Esophagus squamous epithelium (tissue), 5 donors: ENCODE measurements around the gene PKM. TPM values are rescaled to one million over a fixed set of nuclear protein-coding genes. Genes with fewer than 3 reads are reported as not detected.
A peak's percentile ranks its signal among the peaks of the same experiment; 100 is the strongest.
"Not testable (repeated sequence)": the region's sequence is repeated elsewhere in the genome, so short reads cannot be mapped to it uniquely, and the experiment has no call there.

Experiments
- DNase-seq: peaks from one replicate; lab custom pipeline; 2025; lab: John Stamatoyannopoulos, UW
- H3K27ac ChIP-seq, 4 donors: fragments of 200-600 bp; sonication (generic); one replicate each; pipeline ENCODE4 v1.5.1; 2016 to 2019; ENCODE audit warnings: mild to moderate bottlenecking in 1 of 4
- H3K27me3 ChIP-seq, 4 donors: fragments of 200-600 bp; sonication (generic); 1 replicate in 3 of 4; 2 replicates in 1 of 4; pipeline versions ENCODE4 v1.5.1 to v1.6.0; 2017 to 2021; ENCODE audit warnings: antibody characterized with exemption in 1 of 4
- H3K36me3 ChIP-seq, 3 donors: fragments of 200-600 bp; sonication (generic); one replicate each; pipeline ENCODE4 v1.5.1; 2016 to 2019
- H3K4me1 ChIP-seq, 3 donors: fragments of 200-600 bp; sonication (generic); one replicate each; pipeline ENCODE4 v1.5.1; 2017 to 2019
- H3K4me3 ChIP-seq, 4 donors: fragments of 200-600 bp; sonication (generic); 1 replicate in 3 of 4; 2 replicates in 1 of 4; pipeline ENCODE4 v1.5.1; 2016 to 2019; ENCODE audit warnings: mild to moderate bottlenecking in 2 of 4, moderate library complexity in 1 of 4
- H3K9me3 ChIP-seq, 3 donors: fragments of 200-600 bp; sonication (generic); one replicate each; pipeline ENCODE4 v1.5.1; 2016 to 2019
- POLR2A ChIP-seq, 4 donors: fragments of 450-650 bp; IDR thresholded peaks; one replicate each; pipeline ENCODE4 v1.6.1; 2017; ENCODE audit warnings: antibody characterized with exemption in 4 of 4, mild to moderate bottlenecking in 4 of 4, moderate library complexity in 3 of 4
- WGBS, 2 donors: methylation state at CpG; one replicate each; pipeline ENCODE4 v1.1.5; 2018; 5-methylcytosine and 5-hydroxymethylcytosine counted together
- intact Hi-C: fragments of 100-400 bp; cut with DNase I; formaldehyde crosslinking; loops from one replicate; pipeline ENCODE4 v1.15.0; 2022
- total RNA-seq, 4 donors: library from RNA; depleted of rRNA; stranded (reverse); fragments of >200 nt; gene quantifications; one replicate each; pipeline ENCODE4 v1.1.0, GENCODE V29; 2016
- TF ChIP-seq, protein P1 (sequence below), 6 experiments: fragments of 450-650 bp in 4 of 6; fragments of 200-600 bp in 2 of 6; sonication (generic) in 2 of 6; IDR thresholded peaks; one replicate each; pipeline ENCODE4 v1.5.1; 2016 to 2019; ENCODE audit warnings: antibody characterized with exemption in 6 of 6, mild to moderate bottlenecking in 4 of 6, moderate library complexity in 4 of 6
- donor health status: DM: yes; HTN: yes; CAD: no.

PKM gene
- total RNA-seq: 1,000 to 10,000 TPM in 2 of 4 donors, 100 to 1,000 TPM in 2; 504 to 1,134 (median 964) TPM

DNA sequence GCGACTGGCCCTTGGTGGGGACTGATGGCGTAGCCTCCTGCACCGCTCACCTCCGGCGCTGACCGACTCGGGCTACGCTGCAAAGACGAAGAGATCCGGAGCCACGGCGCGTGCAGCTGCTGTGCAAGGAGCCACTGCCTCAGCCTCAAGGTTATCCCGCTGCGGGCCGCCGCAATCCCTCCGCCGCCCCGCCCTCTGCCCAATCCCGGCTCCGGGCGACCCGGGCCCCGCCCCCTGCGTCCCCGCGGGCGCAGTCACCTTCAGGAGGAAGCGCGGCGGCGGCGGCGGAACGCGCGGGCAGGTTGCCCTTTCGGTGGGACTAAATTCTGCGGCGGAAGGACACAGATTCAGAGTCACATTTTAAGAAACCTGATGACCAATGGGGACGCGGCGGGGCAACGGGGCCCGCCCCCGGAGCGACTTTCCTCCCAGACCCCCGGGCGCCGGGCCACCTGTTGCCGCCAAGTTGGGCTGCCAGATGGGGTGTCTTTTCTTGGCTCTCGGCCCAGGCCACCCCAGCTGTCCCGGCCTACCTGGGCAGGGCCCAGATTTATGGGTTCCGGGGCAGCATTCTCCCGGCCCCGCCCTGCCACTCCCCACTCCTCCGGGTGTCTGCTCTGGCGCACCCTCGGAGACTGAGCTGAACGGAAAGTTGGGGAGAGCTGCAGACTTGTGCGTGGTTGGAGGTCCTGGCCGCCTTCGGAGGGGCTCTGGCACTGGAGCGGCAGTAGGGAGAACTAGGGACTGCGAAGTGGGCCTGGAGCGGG, at the start of gene PKM:
TSS of gene PKM (minus strand) at position 125 of the 767 bp plus-strand sequence. CDS start 12,093 bp downstream, outside the sequence.
- Histone ChIP-seq H3K27ac (peak within 1 kb of the TSS; percentile 94 to 99 (median 96)), H3K27me3 (no peaks in the 10 kb centered on the region), H3K9me3 (no peaks in the 10 kb centered on the region), H3K36me3 (no peaks in the 10 kb centered on the region), H3K4me3 (peak within 1 kb of the TSS; percentile 68 to 95 (median 78)), H3K4me1 (peaks cover 33 to 53% (median 36%) of the 10 kb centered on the region in 3 donors)
- WGBS, 2 donors: 0% methylated on average over 1 to 2 of the region's 67 CpGs
- DNase-seq: peak; percentile 84
- peak in 3 of 4 donors; percentile 33 to 98 (median 98) for TF ChIP-seq POLR2A (IDR thresholded peaks at IDR 0.05)
- TF ChIP-seq, protein P1, sequence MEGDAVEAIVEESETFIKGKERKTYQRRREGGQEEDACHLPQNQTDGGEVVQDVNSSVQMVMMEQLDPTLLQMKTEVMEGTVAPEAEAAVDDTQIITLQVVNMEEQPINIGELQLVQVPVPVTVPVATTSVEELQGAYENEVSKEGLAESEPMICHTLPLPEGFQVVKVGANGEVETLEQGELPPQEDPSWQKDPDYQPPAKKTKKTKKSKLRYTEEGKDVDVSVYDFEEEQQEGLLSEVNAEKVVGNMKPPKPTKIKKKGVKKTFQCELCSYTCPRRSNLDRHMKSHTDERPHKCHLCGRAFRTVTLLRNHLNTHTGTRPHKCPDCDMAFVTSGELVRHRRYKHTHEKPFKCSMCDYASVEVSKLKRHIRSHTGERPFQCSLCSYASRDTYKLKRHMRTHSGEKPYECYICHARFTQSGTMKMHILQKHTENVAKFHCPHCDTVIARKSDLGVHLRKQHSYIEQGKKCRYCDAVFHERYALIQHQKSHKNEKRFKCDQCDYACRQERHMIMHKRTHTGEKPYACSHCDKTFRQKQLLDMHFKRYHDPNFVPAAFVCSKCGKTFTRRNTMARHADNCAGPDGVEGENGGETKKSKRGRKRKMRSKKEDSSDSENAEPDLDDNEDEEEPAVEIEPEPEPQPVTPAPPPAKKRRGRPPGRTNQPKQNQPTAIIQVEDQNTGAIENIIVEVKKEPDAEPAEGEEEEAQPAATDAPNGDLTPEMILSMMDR (IDR thresholded peaks at IDR 0.05): peak in 4 of 6 experiments; percentile 15 to 29 (median 24)
- intact Hi-C loops: no loop called here

DNA sequence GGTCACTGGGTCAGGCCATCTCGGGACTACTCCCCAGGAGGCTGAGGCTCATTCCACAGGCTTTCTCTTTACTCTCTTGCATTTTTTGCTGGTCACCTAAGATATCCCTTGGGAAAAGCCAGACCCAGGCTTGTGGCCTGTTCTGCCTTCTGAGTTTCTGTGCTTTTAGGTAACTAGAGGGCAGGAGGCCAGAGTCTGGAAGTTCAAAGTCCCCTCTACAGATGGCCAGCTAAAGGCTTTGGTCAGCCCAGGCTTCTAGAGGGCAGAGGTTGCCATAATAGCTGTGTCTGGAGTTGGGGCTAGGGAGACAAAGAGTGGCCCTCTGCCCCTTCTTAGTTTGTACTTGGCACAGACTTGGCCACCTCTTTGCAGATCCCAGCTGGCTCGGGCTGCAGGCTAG, 49.8 kb upstream of the PKM start:
- no peak overlapping the region for H3K4me3 ChIP-seq
- no peak overlapping the region for H3K27ac ChIP-seq
- 67% methylated on average over 2 of the region's 2 CpGs; no CpG with 5 or more reads in 1 of the 2 donors for WGBS, 2 donors
- DNase-seq: no peak
- H3K27me3 ChIP-seq: no peaks in the 10 kb centered on the region
- no peaks in the 10 kb centered on the region for H3K9me3 ChIP-seq
- H3K4me1 ChIP-seq: no peaks in the 10 kb centered on the region
- intact Hi-C loops: no loop called here
- H3K36me3 ChIP-seq: no peaks in the 10 kb centered on the region
- no peak for TF ChIP-seq POLR2A (IDR thresholded peaks at IDR 0.05)
- TF ChIP-seq, protein P1 (IDR thresholded peaks at IDR 0.05): no peak

DNA sequence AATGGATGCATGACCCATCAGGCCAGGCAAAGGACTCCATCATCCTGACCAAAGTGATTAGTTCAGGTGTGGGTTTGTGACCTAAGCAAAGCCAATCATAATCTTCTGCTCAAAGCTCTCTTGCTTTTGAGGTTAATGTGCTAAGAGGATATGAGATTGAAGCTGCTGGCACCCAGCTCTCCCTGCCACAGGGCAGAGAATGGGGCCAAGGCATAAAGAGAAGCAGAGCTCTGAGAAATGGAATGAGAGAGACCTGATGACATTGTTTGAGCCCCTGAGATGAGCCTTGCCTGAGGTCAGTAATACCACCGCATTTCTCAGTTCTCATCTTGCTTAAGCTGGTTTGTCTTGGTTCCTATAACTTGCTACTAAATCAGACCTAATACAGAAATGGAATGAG, 47.7 kb upstream of the PKM start:
- no peaks in the 10 kb centered on the region for H3K27me3 ChIP-seq
- no peak overlapping the region for H3K27ac ChIP-seq
- no peak overlapping the region for H3K4me3 ChIP-seq
- 93 to 100% methylated on average over 1 of the region's 1 CpG for WGBS, 2 donors
- no peaks in the 10 kb centered on the region for H3K9me3 ChIP-seq
- intact Hi-C loops: no loop called here
- no peaks in the 10 kb centered on the region for H3K36me3 ChIP-seq
- DNase-seq: no peak
- TF ChIP-seq POLR2A (IDR thresholded peaks at IDR 0.05): no peak
- no peaks in the 10 kb centered on the region for H3K4me1 ChIP-seq

DNA sequence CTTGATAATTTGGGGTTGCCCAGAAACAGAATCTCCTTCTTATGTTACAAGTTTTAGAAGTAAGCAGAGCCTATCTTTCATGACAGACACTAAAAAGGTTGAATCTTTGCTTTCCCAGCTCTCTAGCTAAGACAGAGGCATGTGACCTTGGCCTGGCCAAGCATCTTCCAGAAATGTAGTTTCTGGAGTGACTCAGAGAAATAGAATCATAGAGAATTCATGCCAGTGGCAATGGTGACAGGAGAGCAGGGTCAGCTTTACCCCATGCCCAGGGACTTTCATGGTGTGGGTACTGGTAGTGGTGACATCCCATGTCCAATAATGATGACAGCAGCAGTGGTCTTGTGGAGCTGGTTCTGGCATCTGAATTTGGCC, 45.3 kb upstream of the PKM start:
- TF ChIP-seq, protein P1 (IDR thresholded peaks at IDR 0.05): no peak
- no peak for TF ChIP-seq POLR2A (IDR thresholded peaks at IDR 0.05)
- Histone ChIP-seq H3K4me3 (no peak overlapping the region), H3K27me3 (no peaks in the 10 kb centered on the region), H3K36me3 (no peaks in the 10 kb centered on the region), H3K9me3 (no peaks in the 10 kb centered on the region), H3K27ac (no peak overlapping the region), H3K4me1 (peaks cover 0 to 16% (median 10%) of the 10 kb centered on the region in 3 donors)
- intact Hi-C loops: no loop called here
- no peak for DNase-seq

DNA sequence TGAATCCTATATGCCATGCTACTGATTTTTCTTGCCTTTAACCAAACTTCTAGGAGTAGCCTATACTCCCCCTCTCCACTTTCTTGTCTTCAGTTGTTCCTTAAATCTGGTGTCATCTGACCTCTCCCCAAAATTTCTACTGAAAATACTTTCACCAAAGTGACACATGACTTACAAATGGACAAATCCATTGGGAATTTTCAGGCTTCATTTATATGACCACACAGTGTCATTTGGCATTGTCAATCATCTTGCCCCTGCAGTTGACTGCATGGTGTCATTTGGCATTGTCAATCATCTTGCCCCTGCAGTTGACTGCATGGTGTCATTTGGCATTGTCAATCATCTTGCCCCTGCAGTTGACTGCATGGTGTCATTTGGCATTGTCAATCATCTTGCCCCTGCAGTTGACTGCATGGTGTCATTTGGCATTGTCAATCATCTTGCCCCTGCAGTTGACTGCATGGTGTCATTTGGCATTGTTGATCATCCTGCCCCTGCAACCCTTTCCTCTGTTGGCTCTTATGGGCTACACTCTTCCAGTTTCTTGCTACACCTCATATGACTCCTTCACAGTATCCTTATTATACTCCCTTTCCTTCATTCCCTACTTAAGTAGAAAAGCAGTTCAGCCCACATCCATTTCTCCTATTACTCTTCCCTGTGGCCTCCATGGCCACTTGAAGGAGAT, 44.8 kb upstream of the PKM start:
- H3K4me1 ChIP-seq: peaks cover 0 to 22% (median 15%) of the 10 kb centered on the region in 3 donors
- DNase-seq, H3K27ac ChIP-seq, H3K9me3 ChIP-seq, intact Hi-C loops, H3K36me3 ChIP-seq, H3K27me3 ChIP-seq, H3K4me3 ChIP-seq: not testable (repeated sequence)

DNA sequence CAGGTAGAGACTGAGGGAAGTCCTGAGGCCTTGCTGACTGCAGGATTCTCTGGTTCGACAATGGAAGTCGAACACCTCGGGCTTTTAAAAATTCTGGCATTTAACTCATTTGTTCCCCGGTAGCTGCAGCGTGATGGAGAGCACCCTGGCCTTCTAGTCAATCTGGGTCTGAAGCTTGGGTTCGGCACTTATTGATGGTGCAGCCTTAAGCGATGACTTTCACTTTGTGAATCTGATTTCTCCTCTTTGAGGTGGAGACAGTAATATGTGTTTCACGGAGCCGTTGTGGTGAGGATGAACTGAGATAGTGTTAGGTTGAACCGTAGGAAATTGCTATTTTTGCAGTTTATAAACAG, 42.0 kb upstream of the PKM start:
- Histone ChIP-seq H3K27ac (peak overlapping the region; percentile 74 to 94 (median 92)), H3K4me1 (peaks cover 0 to 27% (median 17%) of the 10 kb centered on the region in 3 donors), H3K36me3 (peaks cover 0 to 20% (median 3%) of the 10 kb centered on the region in 3 donors), H3K27me3 (no peaks in the 10 kb centered on the region), H3K4me3 (peak overlapping the region; percentile 66 to 92 (median 88)), H3K9me3 (no peaks in the 10 kb centered on the region)
- WGBS, 2 donors: 42 to 66% methylated on average over 4 to 7 of the region's 10 CpGs
- DNase-seq: no peak
- intact Hi-C loops: loop anchor here (5.0 kb wide), 1 partner anchor 76 kb away; the partner anchor contains the start of gene GRAMD2A
- TF ChIP-seq, protein P1 (IDR thresholded peaks at IDR 0.05): no peak
- no peak for TF ChIP-seq POLR2A (IDR thresholded peaks at IDR 0.05)
